NCI-H2107 treated with DMSO at 0.1 percent for 48 hours (cell line): Measurements from ENCODE around the gene MTSS2.

ENCODE experiments used
- DNase-seq: peaks from one replicate; lab custom pipeline; 2025; ENCODE audit not compliant: unreplicated experiment; lab: John Stamatoyannopoulos, UW

The MTSS2 gene

DNA sequence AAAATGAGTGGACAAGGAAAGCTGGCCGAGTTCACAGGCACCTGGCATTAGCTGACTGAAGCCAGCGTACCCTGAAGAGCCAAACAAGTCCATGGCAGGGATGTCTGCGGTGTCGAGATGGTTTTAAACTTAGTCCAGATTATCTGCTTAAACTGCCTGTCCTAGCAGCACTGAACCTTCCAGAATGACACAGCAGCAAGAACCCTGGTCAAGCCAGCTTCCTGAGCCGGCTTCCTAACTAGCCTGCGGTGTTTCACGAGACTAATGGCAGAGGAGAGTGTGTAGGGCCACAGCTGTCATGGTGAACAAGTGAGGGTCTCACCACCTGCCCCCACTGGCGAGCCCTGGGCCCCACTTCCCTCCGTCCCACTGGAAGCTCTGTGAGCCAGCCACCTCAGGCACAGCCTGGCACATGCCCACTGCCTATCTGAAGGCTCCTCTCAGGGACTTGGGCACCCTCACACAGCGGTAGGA lies 28.8 kb upstream of the MTSS2 start:
- no peak for DNase-seq

DNA sequence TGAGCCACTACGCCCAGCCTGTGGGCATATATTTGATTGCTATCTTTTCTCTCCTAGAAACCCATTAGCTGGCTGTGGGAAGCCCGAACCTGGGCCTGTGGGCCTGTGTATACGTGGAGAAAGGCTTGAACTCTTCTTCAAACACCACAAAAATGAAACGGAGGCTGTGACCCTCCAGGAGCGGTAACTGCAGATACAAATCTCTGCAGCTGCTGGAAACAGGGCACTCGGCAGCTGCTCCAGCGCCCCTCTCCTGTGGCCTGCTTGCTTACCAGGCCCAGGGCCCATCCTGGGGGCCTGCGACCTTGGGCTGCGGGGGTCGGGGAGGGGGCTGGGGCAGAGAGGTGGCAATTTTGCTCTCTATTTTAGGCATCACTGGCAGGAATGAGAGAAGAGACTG lies 28.0 kb upstream of the MTSS2 start:
- no peak for DNase-seq

DNA sequence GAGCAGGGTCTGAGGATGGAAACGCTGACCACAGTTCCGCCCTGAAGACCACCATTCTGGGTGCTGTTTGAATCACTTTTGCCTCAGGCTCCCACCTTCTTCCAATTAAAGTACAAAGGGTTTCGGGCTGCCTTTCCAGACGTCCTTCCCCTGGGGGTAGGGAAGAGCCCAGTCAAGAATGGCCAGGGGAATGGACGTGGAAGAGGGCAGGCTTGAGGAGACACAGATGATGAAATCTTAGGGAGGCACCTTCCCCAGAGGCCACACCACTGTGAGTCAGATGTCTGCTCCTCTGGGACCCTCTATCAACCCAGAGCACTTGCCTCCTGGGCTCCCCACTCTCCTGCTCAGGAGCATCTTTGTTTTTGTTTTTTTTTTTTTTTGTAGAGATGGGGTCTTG lies 27.5 kb upstream of the MTSS2 start:
- DNase-seq = no peak

DNA sequence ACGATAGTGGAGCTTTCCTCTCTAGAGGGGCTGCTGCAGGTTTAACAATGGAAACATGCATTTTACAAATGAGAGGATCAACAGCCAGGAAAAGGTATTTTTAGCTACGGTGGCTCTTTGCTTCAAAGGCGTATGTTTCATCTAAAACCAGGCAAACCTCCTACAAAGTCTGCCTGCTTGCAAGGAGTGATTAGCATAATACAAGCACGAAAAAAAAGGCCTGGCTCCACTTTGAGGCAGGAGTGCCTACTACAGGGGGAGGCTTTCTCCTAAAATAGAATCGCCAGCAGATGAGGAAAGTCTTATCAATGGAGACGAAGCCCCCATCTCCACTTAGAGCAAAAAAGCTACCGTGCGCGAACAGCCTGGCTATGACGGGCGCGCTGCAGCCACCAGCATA lies 27.1 kb upstream of the MTSS2 start:
- no peak for DNase-seq

DNA sequence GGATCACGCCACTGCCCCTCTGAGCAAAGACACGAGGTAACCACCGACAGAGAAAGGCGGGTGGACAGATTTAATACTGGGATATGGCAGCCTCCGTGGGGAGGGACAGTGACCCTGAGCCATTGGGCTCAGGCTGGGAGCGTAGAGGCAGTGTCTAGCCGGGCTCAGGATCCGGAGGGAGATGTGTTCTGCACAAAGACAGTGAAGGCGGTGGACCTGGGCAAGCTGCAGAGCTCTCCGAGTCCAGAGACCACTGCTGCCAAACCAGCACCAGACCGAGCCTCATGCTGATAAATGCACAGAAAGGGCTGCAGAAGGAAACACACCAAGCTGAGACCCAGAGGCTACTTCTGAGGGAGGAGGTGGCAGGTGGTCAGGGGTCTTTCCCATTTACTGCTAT lies 26.5 kb upstream of the MTSS2 start:
- no peak for DNase-seq

DNA sequence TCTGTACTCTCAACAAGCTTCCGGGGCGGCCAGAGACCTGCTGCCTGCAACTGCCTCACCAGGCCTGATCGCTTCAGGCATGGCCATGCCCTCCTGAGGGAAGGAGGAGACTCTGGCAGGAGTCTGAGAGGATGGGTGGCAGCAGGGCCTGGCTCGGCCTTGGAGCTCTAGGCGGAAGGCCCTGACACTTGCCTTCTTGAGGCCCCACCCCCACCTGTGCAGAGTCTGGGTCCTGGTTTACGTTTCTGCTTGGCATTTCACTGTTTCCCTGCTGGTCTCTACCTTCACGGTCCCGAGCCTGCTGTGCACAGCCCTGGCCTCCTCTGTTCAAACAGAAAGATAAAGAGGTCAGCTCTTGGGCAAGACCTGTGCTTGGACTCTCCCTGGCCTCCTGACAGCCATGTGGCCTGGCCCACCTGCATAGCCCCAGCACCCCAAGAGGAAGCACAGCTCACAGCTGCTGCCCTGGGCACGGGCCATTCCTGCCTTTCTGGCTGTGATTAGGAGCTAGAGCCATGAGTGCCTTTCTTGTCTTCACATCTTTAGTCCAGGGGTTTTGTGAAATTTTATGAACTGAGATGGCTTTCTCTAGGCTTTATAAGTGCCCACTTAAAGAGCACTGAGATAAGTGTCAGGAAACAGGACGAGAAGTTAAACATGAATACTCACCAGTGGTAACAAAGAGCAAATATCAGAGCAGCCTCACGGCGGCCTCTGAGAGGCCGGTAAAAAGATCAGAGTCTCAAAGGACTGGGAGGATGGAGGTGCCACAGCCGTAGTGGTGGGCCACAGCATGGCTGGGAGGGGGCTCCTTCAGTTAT lies 25.6 kb upstream of the MTSS2 start:
- DNase-seq = no peak

DNA sequence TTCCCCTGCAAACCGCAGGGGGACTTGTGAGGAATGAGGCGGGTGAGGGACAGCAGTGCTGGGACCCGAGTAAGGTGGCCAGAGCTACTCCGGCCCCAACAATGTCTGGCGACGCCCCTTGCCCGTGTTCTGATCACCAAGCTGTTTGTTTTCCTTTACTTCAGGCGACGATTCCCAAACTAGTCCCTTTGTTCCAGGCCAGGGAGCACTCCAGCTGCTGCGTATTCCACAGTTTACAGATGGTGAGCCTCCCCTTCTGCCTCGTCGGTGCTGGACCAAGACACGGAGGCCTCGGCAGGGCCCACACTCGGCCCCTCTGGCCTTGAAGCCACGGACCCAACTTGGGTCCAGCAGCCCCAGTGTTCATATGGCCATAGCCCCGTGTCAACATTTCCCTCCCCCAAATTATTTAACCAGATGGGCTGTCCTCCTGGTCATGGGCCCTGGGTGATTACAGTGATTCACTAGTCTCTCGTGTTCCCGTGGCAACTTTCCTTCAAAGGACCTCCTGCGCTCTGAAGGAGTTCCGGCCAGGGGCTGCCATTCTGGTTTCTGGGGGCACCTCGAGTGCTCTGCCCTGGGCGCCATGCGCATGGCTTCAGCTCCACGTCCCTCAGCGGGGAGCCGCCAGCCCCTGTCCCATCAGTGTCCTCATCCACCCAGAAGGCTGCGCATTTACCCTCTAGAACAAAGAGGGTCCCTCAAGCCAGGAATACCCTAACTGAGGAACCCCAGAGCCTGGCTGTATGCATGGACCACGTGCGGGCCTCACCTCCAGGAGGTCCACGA lies 24.8 kb upstream of the MTSS2 start:
- DNase-seq = no peak

DNA sequence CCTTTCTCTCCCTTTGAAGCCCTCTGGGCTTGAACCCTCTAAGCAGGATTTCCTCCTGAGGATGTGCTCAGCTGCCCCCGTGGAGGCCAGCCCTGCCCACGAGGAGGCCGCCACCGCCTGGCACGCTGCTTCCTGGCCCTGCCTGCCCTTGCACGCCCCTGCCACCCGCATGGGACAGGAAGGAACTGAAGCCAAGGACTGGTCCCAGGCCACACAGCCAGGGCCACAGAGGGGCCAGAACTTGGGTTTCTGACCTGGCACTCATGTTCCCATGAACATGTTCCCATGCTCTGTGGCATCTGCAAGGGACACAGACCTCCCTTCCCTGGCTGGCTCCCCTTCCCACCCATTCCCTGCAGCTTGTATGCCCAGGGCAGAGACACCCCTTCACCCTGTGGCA lies 24.1 kb upstream of the MTSS2 start:
- no peak for DNase-seq

DNA sequence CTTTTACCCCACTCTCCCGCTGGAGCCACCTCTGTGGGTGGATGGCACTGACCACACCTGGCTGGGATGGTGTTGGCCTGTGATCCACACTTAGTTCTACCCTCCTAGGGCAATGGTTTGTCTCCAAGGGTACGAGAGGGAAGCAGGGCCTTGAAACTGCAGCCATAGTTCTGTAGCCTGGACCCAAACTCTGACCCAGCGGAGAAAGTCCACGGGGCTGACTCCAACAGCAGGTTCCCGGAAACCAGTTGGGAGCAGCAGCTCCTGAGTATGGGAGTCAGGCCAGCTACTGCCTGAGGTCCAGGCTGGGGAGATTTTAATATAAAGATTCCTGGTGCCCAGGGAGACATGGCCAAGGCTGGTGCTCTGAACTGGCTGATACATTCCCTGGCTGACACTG lies 23.6 kb upstream of the MTSS2 start:
- DNase-seq = no peak

DNA sequence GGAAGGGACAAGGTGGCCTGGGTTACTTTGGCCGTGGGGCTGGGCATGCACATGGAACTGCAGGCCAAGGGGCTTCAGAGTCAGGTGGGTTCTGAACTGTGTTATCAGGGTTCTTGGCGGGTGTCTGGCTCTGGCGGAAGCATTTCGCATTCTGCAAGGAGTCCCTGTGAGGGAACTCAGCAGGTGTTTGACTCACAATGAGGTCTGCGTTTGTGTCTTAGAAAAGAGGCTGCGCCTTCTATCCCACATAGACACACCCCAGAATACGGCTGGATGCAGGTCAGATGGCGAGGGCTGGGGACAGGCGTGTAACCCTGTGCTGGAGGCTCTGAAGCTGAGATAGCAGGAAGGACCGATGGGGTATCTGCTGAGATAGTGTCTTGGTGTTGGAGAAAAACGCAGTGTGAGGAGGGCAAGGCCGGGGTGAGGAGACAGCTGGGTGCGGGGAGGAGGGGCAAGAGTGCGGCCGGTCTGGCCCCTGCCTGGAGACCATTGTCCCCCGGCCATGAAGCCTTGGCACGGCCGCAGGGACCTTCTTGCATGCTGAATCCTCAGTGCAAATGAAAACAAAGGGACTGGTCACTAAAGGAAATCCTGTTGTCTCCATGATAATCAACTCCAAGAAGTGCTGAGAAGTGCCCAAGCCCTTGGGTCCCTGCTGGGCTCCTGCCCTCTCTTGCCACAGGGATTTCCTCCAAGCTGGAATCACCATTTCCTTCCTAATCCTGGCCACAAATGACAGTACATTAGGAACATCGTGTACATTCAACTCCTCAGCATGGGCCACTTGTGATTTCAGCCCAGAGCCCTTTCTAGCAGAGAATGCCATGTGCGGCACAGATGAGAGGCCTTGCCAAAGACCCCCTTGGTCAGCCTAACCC lies 22.8 kb upstream of the MTSS2 start:
- no peak for DNase-seq

DNA sequence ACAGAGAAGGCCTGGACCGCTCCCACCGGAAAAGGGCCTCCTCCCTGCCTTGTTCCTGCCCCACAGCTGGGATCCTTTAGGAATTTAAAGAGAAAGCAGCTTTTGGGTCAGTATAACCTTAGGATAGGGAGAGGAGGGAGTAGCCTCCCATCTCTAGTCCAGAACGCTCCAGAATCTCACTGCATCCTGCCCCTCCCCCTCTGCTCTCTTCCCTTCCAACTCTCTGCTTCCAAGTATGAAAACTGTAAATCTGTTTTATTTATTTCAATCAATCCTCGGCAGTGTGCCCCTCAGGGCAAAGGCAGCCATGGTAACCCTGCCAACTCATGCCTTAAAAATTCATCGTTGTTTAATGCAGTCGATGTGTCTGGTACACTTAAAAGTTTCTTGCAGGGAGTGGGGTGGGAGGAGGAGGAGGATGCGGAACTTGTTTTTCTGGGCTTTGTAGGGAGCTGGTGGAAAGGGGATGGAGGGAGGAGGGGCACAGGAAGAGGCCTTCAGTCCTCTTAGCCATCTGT lies 21.2 kb upstream of the MTSS2 start:
- no peak for DNase-seq

DNA sequence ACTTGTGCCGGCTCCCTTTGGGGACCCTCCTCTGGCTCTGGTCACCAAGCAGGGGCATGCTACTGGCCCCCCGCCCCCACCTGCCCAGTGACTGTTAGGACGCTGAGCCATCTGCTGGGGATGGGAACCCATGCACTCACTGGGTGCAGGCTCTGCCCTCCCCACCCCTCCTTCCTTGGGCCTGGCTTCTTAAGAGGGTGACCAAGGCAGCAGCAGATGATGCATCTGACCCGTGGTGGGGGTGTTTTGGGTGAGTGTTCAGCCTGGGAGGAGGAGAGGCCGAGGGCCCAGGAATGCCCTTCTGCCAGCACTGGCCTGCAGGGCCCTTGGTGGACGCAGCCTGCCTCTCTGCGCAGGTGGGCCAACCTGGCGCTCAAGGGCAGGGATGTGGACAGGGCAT lies 19.2 kb upstream of the MTSS2 start:
- DNase-seq = no peak

DNA sequence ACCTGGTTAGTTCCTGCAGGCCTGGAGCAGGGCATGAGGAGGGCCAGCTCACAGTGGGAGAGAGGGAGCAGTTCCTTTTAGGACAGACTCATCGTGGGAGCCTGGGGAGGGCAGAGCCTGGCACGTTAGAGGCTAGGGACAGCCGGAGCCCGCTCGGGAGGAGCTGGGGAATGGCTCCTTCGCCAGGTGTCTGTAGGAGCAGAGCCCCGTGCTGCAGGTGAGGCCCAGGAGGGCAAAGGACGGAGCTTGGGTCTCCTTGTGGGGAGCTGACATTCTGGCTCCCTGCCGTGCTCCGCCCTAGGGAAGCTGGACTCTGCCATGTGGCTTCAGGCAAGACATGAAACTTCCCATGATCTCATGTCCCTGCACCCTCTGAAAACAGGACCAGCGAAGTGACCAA lies 18.7 kb upstream of the MTSS2 start:
- DNase-seq = no peak

DNA sequence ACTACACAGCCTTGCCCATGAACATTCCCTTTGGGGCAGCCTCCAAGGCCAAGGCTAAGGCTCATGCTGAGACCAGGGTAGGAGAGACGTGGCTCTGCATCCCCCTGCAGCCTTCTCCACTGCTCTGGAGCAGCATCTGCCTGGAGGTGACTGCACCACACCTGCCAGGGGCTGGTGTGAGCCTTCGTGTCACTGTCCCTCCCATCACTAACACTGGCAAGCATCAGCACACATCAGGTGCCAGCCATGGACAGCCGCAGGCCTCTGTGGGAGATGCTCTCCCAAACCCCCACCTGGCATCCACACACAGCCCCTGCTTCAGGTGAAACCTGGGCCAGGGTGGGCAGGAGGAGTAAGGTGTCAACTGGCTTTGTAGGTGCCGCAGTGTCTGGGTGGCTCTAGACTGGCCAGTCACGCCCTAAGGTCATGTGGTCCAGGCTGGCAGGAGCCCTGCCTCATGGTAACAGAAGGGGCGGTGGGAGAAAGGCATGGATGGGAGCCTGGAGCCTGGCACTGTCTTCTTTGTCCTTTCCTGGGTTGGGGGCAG lies 18.1 kb upstream of the MTSS2 start:
- no peak for DNase-seq

DNA sequence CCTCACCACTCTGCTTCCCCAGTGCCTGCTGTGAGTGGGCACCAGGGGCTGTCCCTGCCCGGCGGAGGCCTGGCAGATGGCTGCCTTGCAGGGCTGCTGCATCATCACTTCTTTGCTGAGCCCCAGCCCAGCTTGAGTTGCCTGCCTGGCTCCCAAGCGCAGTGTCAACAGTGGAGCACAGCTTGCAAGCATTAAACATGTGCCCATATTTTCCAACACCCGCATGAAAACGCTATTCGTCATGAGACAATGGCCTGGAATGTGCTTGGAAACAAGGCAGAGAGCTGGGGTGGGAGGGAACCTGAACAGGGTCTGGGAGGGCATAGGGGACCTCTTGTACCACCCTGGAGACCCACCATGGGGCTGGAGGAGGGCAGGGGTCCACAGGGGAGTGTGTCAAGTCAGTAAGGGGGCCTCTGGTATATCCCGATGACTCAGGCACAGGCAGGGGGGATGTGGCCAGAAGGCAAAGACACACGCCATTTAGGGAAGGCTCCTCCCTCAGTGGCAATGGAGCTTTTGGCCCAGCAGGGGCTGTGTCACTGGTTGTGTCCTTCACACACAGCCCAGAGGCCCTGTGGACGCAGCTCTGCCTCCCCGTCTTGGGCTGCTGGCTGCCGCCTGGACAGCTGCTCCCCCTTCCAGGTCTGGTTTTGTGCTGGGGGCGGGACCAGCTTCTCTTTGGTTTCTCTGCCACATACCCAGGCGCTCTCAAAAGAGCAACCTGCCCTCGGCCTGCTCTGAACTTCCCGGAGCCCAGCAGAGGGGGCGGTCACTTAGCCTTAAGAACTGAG lies 17.4 kb upstream of the MTSS2 start:
- no peak for DNase-seq

DNA sequence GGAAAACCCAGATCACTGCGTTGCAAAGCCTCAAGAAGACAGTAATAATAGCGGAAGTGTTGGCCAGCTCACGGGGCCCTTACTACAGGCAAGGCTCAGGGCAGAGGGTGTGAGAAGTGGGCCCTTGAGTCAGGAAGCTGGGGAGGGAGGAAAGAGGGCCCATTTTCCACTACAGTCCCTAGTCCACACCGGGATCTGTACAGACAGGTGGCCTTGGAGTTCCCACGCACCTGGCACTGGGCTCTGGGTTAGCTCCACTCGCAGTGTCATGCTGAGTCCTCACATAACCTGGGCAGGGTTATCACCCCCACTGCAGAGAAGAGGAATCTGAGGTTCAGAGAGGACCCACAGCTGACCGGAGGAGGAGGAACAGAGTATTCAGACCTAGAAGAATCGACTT lies 16.8 kb upstream of the MTSS2 start:
- DNase-seq = no peak

DNA sequence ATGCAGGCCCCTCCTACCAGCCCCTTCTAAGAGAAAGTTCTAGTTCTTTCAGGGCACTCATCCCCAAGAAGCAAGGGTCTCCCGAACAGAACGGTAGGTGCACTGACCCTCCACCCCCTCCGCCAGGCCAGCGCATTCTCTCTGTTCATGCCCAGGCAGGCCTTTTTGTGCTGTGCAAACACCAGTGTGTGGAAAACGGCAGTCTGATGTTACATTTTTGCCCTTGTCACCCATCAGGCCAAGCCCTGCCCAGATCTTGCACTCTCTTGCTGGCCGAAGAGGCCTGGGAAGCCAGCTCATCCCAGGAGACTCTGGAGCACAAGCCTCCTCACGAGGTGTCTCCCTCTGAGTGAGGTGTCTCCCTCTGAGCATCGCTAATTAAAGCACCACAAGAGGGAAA lies 16.1 kb upstream of the MTSS2 start:
- DNase-seq = no peak

DNA sequence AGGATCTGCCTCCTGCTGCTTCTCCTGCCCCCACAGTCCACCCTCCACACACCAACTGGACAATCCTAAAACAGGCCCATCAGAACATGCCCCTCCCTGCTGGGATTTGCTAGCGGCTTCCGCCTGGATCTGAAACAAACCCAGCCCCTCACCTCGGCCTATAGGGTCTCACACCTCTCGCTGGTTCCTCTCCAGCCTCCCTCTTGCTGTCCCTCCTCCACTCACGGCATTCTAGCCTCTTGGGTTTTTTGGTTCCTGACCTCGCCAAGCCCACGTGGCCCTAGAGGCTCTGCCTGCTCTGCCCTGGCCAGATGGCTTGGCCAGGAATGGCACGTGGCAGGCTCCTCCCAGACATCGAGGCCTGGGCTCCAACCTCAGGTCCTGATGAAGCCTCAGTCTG lies 15.7 kb upstream of the MTSS2 start:
- no peak for DNase-seq

DNA sequence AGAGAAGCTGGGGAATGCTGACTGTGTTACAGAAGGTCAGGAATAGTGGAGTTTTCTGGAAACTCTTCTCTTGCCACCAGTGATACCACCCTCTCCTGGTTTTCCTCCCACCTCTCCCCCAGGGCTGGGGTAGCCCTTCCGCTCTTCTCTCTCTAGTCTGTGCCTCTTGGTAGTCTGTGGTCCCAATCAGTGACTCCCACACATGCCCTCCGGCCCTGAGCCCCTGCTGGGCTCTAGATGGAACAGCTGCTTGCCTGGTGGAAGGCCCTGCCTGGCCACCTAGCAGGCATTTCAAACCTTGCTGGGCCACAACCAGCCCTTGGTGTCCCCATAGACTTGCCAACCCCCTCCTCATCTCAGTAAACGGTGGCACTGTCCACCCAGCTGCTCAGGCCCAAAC lies 15.2 kb upstream of the MTSS2 start:
- no peak for DNase-seq
